Measurements from ENCODE around the gene MIER2. TPM values are rescaled to one million over a fixed set of nuclear protein-coding genes. Genes with fewer than 3 reads are reported as not detected.

MIER2 gene
- total RNA-seq, 1 donor = 14.8 TPM

DNA sequence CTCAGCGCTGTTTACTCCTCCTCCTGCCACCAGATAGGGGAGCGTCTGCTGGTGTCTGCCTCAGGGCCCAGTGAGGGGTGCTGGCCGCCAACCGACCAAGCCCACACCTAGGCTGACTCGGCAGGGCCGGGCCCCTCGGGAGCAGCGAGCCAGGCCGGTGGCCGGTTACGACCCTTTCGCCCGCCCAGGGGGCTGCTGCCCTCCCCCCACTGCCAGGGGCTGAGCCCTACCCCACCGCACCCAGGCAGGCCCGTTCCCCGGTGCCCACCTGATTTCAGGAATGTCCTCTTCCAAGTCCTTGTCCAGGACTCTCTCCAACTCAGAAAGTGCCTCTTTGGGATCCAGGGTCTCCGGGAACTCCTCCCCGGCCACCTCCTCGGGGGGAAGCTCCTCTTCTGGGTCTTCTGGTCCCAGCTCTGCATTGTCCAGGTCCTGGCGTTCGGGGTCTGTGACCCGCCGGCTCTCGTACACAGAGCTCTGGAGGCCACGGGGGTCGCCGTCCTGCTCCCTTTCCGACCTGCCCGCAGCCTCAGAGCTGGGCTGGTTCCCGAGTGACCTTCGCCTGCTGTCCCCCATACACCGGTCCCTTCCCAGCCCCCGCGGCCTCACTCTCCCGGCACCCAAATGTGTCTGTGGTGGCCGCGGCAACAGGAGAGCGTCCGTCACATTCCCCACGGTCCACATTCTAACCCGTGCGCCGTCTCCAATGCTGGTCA, 31.0 kb upstream of the MIER2 start:
- Histone ChIP-seq H3K4me2 (ENCODE audit: insufficient read depth, low read length) (no peak overlapping the region), H3K36me3 (ENCODE audit: insufficient read depth, low read length) (no peaks in the 10 kb centered on the region), H2AFZ (ENCODE audit: low read length) (no peak overlapping the region), H3K4me1 (ENCODE audit: insufficient read depth, low read length) (no peaks in the 10 kb centered on the region), H3K4me3 (ENCODE audit: insufficient read depth, low read length) (no peak overlapping the region), H3K9me3 (ENCODE audit: low read depth, low read length) (no peaks in the 10 kb centered on the region), H4K20me1 (ENCODE audit: insufficient read depth, low read length) (no peaks in the 10 kb centered on the region), H3K79me2 (ENCODE audit: insufficient read depth, low read length) (no peaks in the 10 kb centered on the region), H3K27ac (ENCODE audit: low read depth, low read length) (no peak overlapping the region), H3K27me3 (ENCODE audit: insufficient read depth, low read length) (peaks cover 37% of the 10 kb centered on the region)
- DNase-seq (ENCODE audit: insufficient read length, low spot score, missing footprints) = peak; percentile 58
- TF ChIP-seq, protein P1, sequence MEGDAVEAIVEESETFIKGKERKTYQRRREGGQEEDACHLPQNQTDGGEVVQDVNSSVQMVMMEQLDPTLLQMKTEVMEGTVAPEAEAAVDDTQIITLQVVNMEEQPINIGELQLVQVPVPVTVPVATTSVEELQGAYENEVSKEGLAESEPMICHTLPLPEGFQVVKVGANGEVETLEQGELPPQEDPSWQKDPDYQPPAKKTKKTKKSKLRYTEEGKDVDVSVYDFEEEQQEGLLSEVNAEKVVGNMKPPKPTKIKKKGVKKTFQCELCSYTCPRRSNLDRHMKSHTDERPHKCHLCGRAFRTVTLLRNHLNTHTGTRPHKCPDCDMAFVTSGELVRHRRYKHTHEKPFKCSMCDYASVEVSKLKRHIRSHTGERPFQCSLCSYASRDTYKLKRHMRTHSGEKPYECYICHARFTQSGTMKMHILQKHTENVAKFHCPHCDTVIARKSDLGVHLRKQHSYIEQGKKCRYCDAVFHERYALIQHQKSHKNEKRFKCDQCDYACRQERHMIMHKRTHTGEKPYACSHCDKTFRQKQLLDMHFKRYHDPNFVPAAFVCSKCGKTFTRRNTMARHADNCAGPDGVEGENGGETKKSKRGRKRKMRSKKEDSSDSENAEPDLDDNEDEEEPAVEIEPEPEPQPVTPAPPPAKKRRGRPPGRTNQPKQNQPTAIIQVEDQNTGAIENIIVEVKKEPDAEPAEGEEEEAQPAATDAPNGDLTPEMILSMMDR (IDR thresholded peaks at IDR 0.05; ENCODE audit: extremely low read depth, low read depth, low read length) = no peak

DNA sequence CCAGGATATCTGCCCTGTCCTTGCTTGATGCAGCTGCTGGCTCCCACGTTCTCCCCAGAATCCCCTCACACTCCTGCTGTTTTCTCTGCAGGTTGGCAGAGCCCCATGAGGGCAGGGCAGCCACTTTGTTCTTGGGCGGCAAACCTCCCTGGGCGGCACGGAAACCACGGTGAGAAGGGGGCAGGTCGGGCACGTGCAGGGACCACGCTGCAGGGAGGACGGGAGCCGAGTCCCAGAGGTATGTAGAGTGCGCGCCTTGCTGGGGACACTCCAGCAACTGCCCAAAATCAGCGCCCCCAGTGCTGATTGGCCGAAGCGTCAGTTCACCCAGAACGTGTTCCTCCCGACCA, 30.3 kb upstream of the MIER2 start:
- TF ChIP-seq, protein P1 (IDR thresholded peaks at IDR 0.05; ENCODE audit: extremely low read depth, low read depth, low read length) = no peak
- Histone ChIP-seq H3K4me2 (ENCODE audit: insufficient read depth, low read length) (no peak overlapping the region), H2AFZ (ENCODE audit: low read length) (no peak overlapping the region), H3K4me3 (ENCODE audit: insufficient read depth, low read length) (no peak overlapping the region), H3K4me1 (ENCODE audit: insufficient read depth, low read length) (no peaks in the 10 kb centered on the region), H3K36me3 (ENCODE audit: insufficient read depth, low read length) (no peaks in the 10 kb centered on the region), H3K9me3 (ENCODE audit: low read depth, low read length) (no peaks in the 10 kb centered on the region), H3K27me3 (ENCODE audit: insufficient read depth, low read length) (peaks cover 37% of the 10 kb centered on the region), H3K79me2 (ENCODE audit: insufficient read depth, low read length) (no peaks in the 10 kb centered on the region), H4K20me1 (ENCODE audit: insufficient read depth, low read length) (no peaks in the 10 kb centered on the region), H3K27ac (ENCODE audit: low read depth, low read length) (no peak overlapping the region)
- peak; percentile 89 for DNase-seq (ENCODE audit: insufficient read length, low spot score, missing footprints)

DNA sequence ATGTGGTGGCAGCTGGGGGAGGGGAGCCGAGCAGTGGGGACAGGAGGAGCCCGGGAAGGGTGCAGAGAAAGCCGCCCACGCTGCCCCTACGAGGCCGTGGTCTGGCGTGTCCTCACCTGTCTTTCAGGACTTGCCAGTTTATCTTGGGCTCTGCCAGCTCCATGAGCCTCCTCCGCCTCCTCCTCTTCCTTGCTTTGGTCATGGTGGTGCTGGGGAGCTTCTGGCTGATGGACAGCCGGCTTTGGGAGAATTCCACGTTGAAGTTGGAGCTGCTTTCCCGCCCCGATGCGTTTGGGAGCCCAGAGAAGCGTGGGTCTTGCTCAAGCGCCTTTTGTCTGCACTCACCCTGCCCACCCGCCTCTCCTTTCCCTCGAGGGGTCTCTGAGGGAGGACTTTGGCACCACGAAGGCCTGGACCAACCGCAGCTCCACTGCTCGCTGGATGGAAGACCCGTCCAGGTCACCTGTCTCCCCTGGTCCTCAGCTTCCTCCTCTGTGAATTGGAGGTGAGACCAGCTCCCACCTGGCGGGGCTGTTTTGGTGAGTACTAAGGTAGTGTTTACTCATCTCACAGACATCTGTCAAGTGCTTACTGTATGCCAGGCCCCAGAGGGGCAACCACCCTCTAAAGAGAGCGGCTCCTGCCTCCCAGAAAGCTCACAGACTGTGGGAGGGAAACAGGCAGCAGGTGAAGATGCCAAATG, 29.7 kb upstream of the MIER2 start:
- no peak overlapping the region for H3K27ac ChIP-seq (ENCODE audit: low read depth, low read length)
- no peaks in the 10 kb centered on the region for H3K4me1 ChIP-seq (ENCODE audit: insufficient read depth, low read length)
- H4K20me1 ChIP-seq (ENCODE audit: insufficient read depth, low read length) = no peaks in the 10 kb centered on the region
- H3K9me3 ChIP-seq (ENCODE audit: low read depth, low read length) = no peaks in the 10 kb centered on the region
- H3K36me3 ChIP-seq (ENCODE audit: insufficient read depth, low read length) = no peaks in the 10 kb centered on the region
- H3K79me2 ChIP-seq (ENCODE audit: insufficient read depth, low read length) = no peaks in the 10 kb centered on the region
- DNase-seq (ENCODE audit: insufficient read length, low spot score, missing footprints) = no peak
- H2AFZ ChIP-seq (ENCODE audit: low read length) = no peak overlapping the region
- H3K27me3 ChIP-seq (ENCODE audit: insufficient read depth, low read length) = peaks cover 39% of the 10 kb centered on the region
- TF ChIP-seq, protein P1 (IDR thresholded peaks at IDR 0.05; ENCODE audit: extremely low read depth, low read depth, low read length) = no peak
- H3K4me3 ChIP-seq (ENCODE audit: insufficient read depth, low read length) = no peak overlapping the region
- no peak overlapping the region for H3K4me2 ChIP-seq (ENCODE audit: insufficient read depth, low read length)

DNA sequence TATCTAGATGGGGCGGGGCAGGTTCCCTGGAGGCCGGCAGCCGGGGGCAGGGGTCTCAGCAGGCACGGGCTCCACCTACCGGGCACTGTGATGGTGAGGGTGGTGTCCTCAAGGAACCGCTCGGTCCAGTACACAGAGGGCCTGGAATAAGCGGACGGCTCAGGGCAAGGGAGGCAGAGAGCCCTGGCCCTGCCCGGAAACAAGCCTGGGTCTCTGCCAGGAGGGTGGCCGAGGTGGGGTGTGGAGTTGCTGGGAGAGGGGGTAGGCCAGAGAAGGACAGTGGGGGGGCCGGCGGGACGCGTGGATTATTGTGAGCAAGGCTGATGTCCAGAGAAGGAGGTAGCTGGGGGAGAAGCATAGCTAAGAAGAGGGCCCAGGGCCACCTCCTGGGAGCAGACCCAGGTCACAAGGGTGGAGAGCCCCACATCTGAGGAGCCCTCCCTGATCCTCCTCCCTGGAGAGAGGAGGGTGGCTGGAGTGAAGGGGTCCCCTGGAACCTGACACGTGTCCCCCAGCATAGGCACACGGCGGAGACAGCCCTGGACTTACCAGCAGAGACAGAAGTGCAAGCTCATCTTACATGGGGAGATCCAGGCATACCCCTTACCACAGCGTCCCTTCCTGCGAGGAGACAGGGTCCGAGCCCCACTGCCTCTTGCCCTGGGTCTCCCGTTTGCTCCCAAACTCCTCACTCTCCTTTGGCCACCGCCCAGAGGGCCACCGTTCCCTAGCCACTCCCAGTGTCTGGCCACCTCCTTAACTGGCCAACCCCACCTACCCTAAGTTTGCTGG, 29.0 kb upstream of the MIER2 start:
- peak; percentile 74 for DNase-seq (ENCODE audit: insufficient read length, low spot score, missing footprints)
- Histone ChIP-seq H3K27ac (ENCODE audit: low read depth, low read length) (no peak overlapping the region), H4K20me1 (ENCODE audit: insufficient read depth, low read length) (no peaks in the 10 kb centered on the region), H3K27me3 (ENCODE audit: insufficient read depth, low read length) (peaks cover 45% of the 10 kb centered on the region), H3K9me3 (ENCODE audit: low read depth, low read length) (no peaks in the 10 kb centered on the region), H3K4me3 (ENCODE audit: insufficient read depth, low read length) (no peak overlapping the region), H3K4me1 (ENCODE audit: insufficient read depth, low read length) (no peaks in the 10 kb centered on the region), H3K4me2 (ENCODE audit: insufficient read depth, low read length) (no peak overlapping the region), H2AFZ (ENCODE audit: low read length) (no peak overlapping the region), H3K36me3 (ENCODE audit: insufficient read depth, low read length) (no peaks in the 10 kb centered on the region), H3K79me2 (ENCODE audit: insufficient read depth, low read length) (no peaks in the 10 kb centered on the region)
- TF ChIP-seq, protein P1 (IDR thresholded peaks at IDR 0.05; ENCODE audit: extremely low read depth, low read depth, low read length) = no peak
